Occipital lobe (tissue), 2 donors: ENCODE results near the gene LRIG1. TPM values are rescaled to one million over a fixed set of nuclear protein-coding genes. Genes with fewer than 3 reads are reported as not detected.

Experiments
- DNase-seq: peaks from one replicate; lab custom pipeline; 2025; lab: John Stamatoyannopoulos, UW
- total RNA-seq: library from RNA; depleted of rRNA; stranded (reverse); fragments of >200 nt; gene quantifications from one replicate; pipeline ENCODE4 v1.2.3, GENCODE V29; 2014

LRIG1 gene
- total RNA-seq, 1 donor from 2014 or later: 72.7 TPM

GRCh38 chr3:66506154-66506553 lies 5.3 kb upstream of the LRIG1 start:
- no peak for DNase-seq

GRCh38 chr3:66504850-66505641 lies 4.2 kb upstream of the LRIG1 start:
- DNase-seq: no peak

- no peak for DNase-seq
Measured at GRCh38 chr3:66502981-66503380, 2.2 kb upstream of the LRIG1 start.

GRCh38 chr3:66502245-66502874 lies 1.5 kb upstream of the LRIG1 start:
- no peak for DNase-seq

- DNase-seq: no peak
Measured at GRCh38 chr3:66501483-66502244, 842 bp upstream of the LRIG1 start.

DNA sequence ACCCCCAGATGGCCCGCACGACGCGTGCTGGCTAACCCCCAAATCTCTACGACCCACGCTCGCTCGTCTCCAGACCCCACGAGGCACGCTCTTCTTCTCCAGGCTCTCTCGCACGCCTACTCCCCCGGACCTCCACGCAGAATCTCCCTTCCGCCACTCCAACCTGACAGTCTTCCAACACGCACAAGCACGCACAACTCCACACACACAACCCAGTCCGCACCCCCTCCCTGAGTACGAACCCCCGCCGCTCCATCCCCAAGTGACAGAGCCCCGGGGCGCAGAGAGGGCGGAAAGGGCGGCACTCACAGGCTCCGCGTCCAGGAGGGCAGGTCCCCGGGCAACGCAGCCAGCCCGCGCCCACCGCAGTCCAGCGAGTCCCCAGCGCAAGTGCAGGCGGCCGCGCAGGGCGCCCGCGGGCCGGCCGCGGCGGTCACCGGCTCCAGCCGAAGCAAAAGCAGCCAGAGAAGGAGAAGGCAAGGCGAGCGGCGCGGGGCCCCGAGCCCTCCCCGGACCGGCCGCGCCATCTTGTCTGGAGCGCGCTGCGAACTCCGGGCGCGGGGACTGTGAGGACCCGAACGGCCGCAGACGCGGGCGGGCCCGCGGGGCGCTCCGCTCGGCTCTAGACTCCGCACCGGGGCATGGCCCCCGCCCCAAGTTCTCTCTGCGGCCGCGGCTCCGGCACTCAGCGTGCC lies 794 bp downstream of the LRIG1 start:
- DNase-seq: peak; percentile 21

DNA sequence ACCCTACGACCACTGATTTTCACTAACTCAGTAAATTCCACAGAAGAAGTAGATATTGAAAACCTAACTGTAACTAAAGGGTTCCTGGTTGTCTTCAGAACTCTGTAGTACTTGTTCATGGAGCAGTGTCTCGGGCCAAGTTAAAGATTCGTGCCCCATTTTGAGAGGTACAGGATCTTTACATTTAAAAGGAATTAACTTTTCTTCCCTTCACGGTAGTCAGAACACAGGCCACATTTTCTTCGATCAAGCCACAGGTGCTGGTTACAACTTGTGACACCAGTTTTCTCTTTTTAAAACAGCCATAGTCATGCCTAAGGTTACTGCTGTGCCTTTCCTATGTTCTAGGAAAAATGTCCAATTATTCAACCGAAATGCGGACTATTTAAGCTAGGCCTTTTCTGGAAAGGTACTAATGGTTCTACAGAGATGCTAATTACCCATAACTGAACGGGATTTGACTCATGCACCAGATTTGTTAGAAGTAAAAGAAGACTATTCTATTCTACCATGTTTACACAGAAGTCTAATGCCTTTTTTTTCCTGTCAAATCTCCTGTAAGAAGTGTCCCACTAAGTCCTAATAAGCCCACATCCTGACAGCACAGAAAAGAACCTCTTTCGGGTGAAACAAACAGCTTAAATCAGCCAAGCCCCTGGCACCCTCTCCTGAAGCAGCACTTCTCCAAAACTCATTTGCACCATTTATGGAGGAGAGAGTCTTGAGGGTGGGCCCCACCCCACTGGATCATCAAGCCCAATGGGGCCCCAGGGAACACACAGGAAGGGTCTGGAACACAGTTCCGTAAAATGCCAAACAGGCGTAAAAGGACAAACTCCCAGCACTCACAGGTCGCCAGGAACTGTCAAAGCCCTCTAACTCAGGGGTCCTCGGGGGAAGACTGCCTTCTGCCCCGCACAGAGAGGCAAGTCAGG lies 1.9 kb downstream of the LRIG1 start:
- no peak for DNase-seq

GRCh38 chr3:66497985-66498671 lies 2.7 kb downstream of the LRIG1 start:
- DNase-seq: no peak

DNA sequence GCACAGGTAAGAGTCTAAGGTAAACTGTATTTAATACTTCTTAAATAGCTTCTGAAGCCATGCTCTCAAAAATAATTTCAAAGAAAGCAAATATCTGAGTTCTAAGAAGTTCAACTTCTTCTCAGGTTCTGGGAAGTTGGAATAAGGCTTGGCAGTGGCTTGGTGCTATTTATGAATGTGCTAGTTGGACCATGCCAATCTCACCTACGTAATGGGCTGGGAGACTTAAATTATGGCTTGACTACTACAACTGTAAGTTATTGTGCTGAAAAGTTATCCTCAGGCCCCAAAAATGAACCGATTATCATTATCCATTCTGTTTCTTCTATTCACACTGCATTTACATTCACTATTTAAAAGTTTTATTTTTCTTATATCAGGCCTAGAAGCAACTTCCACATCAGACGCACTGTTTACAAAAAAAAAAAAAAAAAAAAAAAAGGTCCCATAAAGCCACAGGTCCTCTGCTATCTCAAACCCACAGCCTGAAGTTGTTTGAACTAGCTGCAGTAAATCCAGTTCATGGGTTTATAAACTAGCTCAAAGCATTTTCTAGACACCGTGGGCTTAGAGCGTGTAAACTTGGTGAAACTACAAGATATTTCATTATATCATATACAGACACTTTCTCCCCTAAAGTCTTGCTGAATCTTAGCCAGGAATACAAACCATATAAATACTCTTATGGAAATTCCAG lies 3.4 kb downstream of the LRIG1 start:
- no peak for DNase-seq

GRCh38 chr3:66496746-66497145 lies 4.1 kb downstream of the LRIG1 start:
- DNase-seq: no peak

DNA sequence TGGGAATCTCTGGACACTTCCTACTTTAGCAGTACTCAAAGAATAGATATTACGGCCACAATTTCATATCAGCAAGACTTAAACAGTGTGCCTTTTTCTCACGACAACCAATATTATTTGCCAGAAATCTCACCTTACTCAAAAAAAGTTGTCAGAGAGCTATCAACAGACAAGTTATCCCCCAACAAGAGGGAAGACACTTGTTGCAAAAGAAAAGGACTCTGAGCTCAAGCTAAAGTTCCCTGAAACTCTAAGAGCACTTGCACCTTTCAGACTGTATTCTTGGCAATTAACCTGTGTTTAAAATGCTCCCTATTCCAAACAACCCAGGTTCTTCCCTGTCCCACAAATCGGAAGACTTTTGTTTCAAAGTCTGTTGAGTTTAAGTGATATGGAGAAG lies 4.5 kb downstream of the LRIG1 start:
- no peak for DNase-seq

DNA sequence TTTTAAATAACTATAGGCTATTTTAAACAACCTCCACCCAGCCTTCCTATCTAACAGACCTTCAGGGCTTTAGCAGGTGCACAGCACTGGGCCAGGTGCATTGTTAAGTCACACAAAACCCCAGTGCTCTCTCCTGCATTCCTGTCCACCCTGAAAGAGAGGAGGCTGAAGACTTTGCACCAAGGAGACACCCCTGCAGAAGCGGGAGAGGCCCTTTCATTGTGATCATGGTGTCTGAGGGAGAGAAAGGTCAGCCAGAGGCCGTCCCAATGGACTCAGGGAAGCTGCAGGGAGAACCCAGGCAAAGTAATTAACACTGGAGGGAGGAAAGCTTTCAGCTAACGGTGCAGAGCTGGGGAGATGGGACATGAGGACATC lies 5.2 kb downstream of the LRIG1 start:
- DNase-seq: no peak

DNA sequence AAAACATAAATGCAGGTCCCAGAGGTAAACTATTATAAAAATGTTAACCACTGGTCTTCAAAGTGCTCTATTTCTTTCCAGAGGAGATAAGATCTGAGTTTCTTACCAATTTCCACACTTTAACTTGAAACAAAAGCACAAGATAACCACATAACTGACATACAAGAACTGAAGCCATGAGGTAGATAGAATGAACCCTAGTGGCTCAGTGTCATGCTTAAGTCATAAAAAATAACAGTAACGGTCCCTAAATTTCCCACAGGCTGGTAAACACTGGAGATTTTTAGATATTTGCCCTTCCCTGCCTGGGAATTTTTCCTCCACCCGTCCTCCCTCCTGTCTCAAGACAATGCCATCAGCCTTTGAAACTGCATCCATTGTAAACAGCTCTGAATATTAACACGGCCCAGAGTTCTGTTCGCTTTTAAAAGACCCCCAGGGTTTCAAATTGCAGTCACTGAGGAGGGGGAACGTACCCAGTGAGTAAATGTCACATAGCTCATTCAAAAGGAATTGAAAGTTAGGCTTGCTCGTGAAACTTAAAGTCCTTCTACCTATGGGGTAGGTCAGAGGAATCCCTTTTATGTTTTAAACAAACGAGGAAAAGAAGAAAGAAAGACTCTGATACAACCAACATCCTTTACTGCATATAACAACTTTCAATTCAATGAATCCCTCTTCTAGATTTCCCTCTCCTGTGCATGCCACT lies 5.7 kb downstream of the LRIG1 start:
- DNase-seq: no peak

DNA sequence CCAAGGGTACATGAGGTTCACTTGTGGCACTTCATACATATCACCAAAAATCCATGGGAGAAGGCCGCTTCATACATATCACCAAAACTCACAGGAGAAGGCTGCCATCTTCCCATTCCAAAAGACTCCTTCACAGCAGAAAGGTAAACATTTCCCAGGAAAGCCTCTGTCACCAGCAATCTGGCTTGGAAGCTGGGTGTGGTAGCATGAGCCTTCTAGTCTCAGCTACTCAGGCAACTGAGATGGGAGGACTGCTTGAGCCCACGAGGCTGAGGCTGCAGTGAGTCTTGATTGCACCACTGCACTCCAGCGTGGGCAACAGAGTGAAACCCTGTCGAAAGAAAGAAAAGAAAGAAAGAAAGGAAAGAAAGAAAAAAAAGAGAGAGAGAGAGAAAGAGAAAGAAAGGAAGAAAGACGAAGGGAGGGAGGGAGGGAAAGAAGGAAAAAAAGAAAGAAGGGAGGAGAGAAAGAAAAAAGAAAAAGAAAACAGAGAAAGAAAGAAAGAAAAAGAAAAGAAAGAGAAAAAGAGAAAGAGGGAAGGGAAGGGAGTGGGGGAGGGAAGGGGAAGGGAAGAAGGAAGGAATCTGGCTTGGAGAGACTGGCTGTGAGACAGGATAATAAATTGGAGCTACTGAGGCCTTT lies 7.2 kb downstream of the LRIG1 start:
- no peak for DNase-seq

- DNase-seq: no peak
Measured at GRCh38 chr3:66492672-66493071, 8.2 kb downstream of the LRIG1 start.

DNA sequence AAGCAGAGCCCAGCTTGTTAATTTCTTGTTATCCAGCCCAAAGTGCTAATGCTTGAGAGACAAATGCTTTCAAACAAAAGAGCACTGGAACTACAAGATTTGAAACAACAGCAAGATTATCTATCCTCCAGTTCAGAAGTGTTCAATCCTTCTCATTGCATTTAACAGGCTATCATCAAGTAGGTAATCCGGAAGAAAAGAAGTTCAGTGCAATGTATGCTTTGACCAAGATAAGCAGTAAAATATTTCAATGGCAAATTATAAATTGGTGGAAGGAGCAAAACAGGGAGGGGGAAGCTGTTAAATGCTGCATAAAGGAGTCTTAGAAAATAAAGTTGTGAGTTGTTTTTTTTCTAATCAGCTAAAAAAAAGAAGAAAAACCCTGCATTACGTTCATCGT lies 8.8 kb downstream of the LRIG1 start:
- no peak for DNase-seq

DNA sequence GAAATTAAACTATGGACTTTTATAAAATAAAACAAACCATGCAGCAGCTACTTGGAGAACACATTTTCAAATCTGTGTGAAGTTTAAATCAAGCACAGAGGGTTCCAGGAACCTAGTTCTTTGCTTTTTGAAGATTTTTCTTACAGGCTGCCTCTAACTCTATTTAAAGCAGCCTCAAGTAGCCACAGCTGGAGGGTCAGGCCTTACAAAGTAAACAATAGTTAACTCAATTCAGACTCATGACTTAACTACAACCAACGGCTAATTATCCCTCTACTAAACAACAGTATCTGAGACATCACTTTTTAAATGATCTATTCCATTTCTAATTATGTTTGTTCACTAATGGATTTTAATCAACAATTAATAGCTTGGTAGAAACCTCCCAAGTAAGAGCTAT lies 9.8 kb downstream of the LRIG1 start:
- DNase-seq: no peak

- no peak for DNase-seq
Measured at GRCh38 chr3:66490214-66490613, 10.6 kb downstream of the LRIG1 start.
